GM12872 (cell line): Measurements from ENCODE around the gene DEFB115.

Experiments used
- TF ChIP-seq, protein P1 (sequence below): IDR thresholded peaks from 3 replicates; pipeline ENCODE4 v1.5.1; 2011; ENCODE audit warnings: low read depth, mild to moderate bottlenecking, low read length, moderate library complexity; ENCODE audit not compliant: insufficient read depth

The DEFB115 gene

DNA sequence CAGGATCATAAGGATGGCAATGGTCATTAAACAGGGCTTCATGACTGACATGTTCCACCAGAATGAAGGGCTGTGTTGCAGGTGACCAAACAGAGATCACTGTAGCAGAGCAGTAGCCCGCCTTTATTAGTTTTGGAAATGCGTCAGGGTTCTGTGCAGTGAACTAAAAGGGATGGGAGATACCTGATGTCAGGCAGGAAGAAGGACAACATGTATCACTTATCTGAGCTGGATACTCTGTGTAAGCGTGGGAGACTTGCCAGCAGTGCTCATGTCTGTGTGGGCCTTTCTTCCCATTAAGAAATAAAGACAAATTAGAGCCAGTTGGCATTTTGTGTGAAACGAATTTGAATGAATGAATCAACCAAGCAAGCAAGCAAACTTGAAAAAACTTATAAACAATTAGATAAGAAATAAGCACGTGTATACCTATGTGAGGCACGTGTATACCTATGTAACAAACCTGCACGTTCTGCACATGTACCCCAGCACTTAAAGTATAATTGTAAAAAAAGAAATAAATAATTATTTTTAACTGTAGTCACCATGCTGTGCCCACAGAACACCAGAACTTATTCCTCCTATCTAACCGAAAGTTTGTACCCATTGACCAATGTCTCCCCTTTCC is 51.2 kb downstream of the DEFB115 start, which contains the start of gene DEFB116:
DEFB116 (minus strand) TSS at position 51 of the 628 bp plus-strand sequence; CDS start at position 51, 0 bp downstream.
- TF ChIP-seq, protein P1, sequence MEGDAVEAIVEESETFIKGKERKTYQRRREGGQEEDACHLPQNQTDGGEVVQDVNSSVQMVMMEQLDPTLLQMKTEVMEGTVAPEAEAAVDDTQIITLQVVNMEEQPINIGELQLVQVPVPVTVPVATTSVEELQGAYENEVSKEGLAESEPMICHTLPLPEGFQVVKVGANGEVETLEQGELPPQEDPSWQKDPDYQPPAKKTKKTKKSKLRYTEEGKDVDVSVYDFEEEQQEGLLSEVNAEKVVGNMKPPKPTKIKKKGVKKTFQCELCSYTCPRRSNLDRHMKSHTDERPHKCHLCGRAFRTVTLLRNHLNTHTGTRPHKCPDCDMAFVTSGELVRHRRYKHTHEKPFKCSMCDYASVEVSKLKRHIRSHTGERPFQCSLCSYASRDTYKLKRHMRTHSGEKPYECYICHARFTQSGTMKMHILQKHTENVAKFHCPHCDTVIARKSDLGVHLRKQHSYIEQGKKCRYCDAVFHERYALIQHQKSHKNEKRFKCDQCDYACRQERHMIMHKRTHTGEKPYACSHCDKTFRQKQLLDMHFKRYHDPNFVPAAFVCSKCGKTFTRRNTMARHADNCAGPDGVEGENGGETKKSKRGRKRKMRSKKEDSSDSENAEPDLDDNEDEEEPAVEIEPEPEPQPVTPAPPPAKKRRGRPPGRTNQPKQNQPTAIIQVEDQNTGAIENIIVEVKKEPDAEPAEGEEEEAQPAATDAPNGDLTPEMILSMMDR, result no peak
